ENCODE data around the gene TMEM141. TPM values are rescaled to one million over a fixed set of nuclear protein-coding genes. Genes with fewer than 3 reads are reported as not detected.
"Not testable (repeated sequence)": the region's sequence is repeated elsewhere in the genome, so short reads cannot be mapped to it uniquely, and the experiment has no call there.

The TMEM141 gene
- total RNA-seq, 1 donor from 2014 or later, result 228 TPM

GRCh38 chr9:136795000-136795348, 3.8 kb downstream of the TMEM141 start:
- peaks cover 9% of the 10 kb centered on the region for H3K27me3 ChIP-seq (ENCODE audit: control insufficient read depth, insufficient read depth, low read length)
- no peak overlapping the region for H3K4me3 ChIP-seq (ENCODE audit: low read depth, low read length)
- no peak for DNase-seq (ENCODE audit: low read depth)
- TF ChIP-seq, protein P1, sequence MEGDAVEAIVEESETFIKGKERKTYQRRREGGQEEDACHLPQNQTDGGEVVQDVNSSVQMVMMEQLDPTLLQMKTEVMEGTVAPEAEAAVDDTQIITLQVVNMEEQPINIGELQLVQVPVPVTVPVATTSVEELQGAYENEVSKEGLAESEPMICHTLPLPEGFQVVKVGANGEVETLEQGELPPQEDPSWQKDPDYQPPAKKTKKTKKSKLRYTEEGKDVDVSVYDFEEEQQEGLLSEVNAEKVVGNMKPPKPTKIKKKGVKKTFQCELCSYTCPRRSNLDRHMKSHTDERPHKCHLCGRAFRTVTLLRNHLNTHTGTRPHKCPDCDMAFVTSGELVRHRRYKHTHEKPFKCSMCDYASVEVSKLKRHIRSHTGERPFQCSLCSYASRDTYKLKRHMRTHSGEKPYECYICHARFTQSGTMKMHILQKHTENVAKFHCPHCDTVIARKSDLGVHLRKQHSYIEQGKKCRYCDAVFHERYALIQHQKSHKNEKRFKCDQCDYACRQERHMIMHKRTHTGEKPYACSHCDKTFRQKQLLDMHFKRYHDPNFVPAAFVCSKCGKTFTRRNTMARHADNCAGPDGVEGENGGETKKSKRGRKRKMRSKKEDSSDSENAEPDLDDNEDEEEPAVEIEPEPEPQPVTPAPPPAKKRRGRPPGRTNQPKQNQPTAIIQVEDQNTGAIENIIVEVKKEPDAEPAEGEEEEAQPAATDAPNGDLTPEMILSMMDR (IDR thresholded peaks at IDR 0.05; ENCODE audit: insufficient read depth, low read length, severe bottlenecking), result no peak
- H3K36me3 ChIP-seq (ENCODE audit: control insufficient read depth, insufficient read depth, low read length), result peaks cover 13% of the 10 kb centered on the region
- FAIRE-seq, result no peak

GRCh38 chr9:136796238-136796774, 5.2 kb downstream of the TMEM141 start, which contains the start of gene CCDC183:
CCDC183 (plus strand) TSS chr9:136796338; CDS start chr9:136796398, 60 bp downstream.
- no peak for DNase-seq (ENCODE audit: low read depth)
- peaks cover 13% of the 10 kb centered on the region for H3K36me3 ChIP-seq (ENCODE audit: control insufficient read depth, insufficient read depth, low read length)
- H3K27me3 ChIP-seq (ENCODE audit: control insufficient read depth, insufficient read depth, low read length), result peaks cover 9% of the 10 kb centered on the region
- TF ChIP-seq, protein P1 (IDR thresholded peaks at IDR 0.05; ENCODE audit: insufficient read depth, low read length, severe bottlenecking), result no peak
- no peak within 1 kb of the TSS for H3K4me3 ChIP-seq (ENCODE audit: low read depth, low read length)
- FAIRE-seq, result no peak

GRCh38 chr9:136796775-136797347, 5.7 kb downstream of the TMEM141 start:
- peaks cover 13% of the 10 kb centered on the region for H3K36me3 ChIP-seq (ENCODE audit: control insufficient read depth, insufficient read depth, low read length)
- peak; percentile 20 for DNase-seq (ENCODE audit: low read depth)
- H3K27me3 ChIP-seq (ENCODE audit: control insufficient read depth, insufficient read depth, low read length); FAIRE-seq; H3K4me3 ChIP-seq (ENCODE audit: low read depth, low read length): not testable (repeated sequence)

DNA sequence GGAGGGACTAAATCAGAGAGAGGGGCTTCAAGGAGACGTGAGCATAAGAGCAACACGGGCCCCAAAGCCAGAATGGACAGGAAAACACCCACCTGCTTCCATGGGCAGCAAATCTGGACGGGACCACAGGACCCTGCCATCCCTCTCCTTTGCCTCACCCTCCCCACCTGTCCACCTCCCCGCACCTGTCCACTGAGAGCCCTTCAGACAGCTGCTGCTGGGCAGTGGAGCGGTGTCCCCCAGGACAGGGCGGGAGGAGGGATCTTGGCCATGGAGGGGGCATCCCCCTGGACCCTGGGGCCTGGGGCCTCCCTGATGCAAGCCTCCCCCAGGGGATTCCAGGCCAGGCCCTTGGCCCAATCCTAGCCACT, 7.5 kb downstream of the TMEM141 start:
- peaks cover 9% of the 10 kb centered on the region for H3K27me3 ChIP-seq (ENCODE audit: control insufficient read depth, insufficient read depth, low read length)
- no peak for FAIRE-seq
- H3K4me3 ChIP-seq (ENCODE audit: low read depth, low read length), result no peak overlapping the region
- no peaks in the 10 kb centered on the region for H3K36me3 ChIP-seq (ENCODE audit: control insufficient read depth, insufficient read depth, low read length)
- DNase-seq (ENCODE audit: low read depth), result no peak
- TF ChIP-seq, protein P1 (IDR thresholded peaks at IDR 0.05; ENCODE audit: insufficient read depth, low read length, severe bottlenecking), result no peak

DNA sequence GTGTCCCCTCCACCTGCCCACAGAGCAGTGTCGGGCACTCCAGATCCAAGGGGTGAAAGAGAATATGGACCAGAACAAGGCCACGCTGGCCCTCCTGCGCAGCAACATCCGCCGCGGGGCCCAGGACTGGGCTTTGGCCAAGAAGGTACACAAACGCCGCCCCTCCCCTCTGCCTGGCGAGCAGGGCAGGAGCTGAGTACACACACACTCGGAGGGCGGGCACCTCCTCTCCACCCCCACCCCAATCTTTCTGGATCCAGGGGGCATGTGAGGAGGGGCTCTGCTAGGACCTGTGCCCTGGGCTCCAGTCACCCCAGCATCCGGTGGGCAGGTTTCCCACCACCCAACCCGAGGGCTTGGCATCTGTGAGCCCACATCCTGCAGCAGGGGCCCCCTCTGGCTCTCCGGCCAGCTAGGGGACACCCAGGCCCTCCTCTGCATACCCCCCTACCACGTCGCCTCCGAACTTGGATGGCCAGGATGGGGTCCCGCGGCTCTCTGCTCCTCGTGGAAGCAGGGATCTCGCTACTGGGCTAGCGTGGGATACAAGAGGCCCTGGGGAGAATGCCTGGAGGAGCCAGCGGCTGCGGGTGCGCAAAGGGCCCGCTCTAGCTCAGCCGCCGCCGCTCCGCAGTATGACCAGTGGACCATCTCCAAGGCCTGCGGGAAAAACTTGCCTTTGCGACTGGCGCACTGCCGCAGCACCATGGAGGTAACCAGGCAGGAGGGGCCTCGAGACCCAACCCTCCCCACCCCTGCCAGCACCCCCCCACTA, 8.1 kb downstream of the TMEM141 start:
- Histone ChIP-seq H3K27me3 (ENCODE audit: control insufficient read depth, insufficient read depth, low read length) (peaks cover 9% of the 10 kb centered on the region), H3K4me3 (ENCODE audit: low read depth, low read length) (peak overlapping the region; percentile 18), H3K36me3 (ENCODE audit: control insufficient read depth, insufficient read depth, low read length) (no peaks in the 10 kb centered on the region)
- FAIRE-seq, result no peak
- TF ChIP-seq, protein P1 (IDR thresholded peaks at IDR 0.05; ENCODE audit: insufficient read depth, low read length, severe bottlenecking), result no peak
- no peak for DNase-seq (ENCODE audit: low read depth)

- no peak for FAIRE-seq
- H3K4me3 ChIP-seq (ENCODE audit: low read depth, low read length), result peak overlapping the region; percentile 25
- no peaks in the 10 kb centered on the region for H3K36me3 ChIP-seq (ENCODE audit: control insufficient read depth, insufficient read depth, low read length)
- peaks cover 9% of the 10 kb centered on the region for H3K27me3 ChIP-seq (ENCODE audit: control insufficient read depth, insufficient read depth, low read length)
- peak; percentile 71 for DNase-seq (ENCODE audit: low read depth)
- TF ChIP-seq, protein P1 (IDR thresholded peaks at IDR 0.05; ENCODE audit: insufficient read depth, low read length, severe bottlenecking), result no peak
Measured at GRCh38 chr9:136799854-136800657, 8.9 kb downstream of the TMEM141 start.

Data from bronchial epithelial cell (primary cell).